Measurements from ENCODE around the gene EML6.

Gene EML6

GRCh38 chr2:54708584-54709335 is 14.7 kb upstream of the EML6 start:
- DNase-seq: no peak

GRCh38 chr2:54709336-54709809 is 14.1 kb upstream of the EML6 start:
- no peak for DNase-seq

- no peak for DNase-seq
Observed at GRCh38 chr2:54710216-54710615, 13.2 kb upstream of the EML6 start.

GRCh38 chr2:54712516-54712915 is 10.9 kb upstream of the EML6 start:
- no peak for DNase-seq

GRCh38 chr2:54714996-54715395 is 8.5 kb upstream of the EML6 start:
- DNase-seq: no peak

- DNase-seq: no peak
Observed at GRCh38 chr2:54716375-54716774, 7.1 kb upstream of the EML6 start.

GRCh38 chr2:54720563-54720962 is 2.9 kb upstream of the EML6 start:
- DNase-seq: no peak

- DNase-seq: no peak
Observed at GRCh38 chr2:54722641-54723040, 821 bp upstream of the EML6 start.

- peak; percentile 19 to 40 for DNase-seq
Observed at GRCh38 chr2:54723996-54724559, 616 bp downstream of the EML6 start.

GRCh38 chr2:54724560-54725342 is 1.3 kb downstream of the EML6 start:
- no peak for DNase-seq

GRCh38 chr2:54725343-54726099 is 2.1 kb downstream of the EML6 start:
- DNase-seq: no peak

- no peak for DNase-seq
Observed at GRCh38 chr2:54726431-54726830, 3.0 kb downstream of the EML6 start.

GRCh38 chr2:54726940-54727339 is 3.5 kb downstream of the EML6 start:
- DNase-seq: no peak

- no peak for DNase-seq
Observed at GRCh38 chr2:54728669-54729120, 5.2 kb downstream of the EML6 start.

GRCh38 chr2:54735636-54736035 is 12.2 kb downstream of the EML6 start:
- no peak for DNase-seq

GRCh38 chr2:54738281-54738680 is 14.8 kb downstream of the EML6 start:
- DNase-seq: no peak

- no peak for DNase-seq
Observed at GRCh38 chr2:54740333-54740732, 16.9 kb downstream of the EML6 start.

- no peak for DNase-seq
Observed at GRCh38 chr2:54741250-54741649, 17.8 kb downstream of the EML6 start.

- no peak for DNase-seq
Observed at GRCh38 chr2:54750040-54750439, 26.6 kb downstream of the EML6 start.

- DNase-seq: no peak
Observed at GRCh38 chr2:54752439-54752838, 29.0 kb downstream of the EML6 start.

- no peak for DNase-seq
Observed at GRCh38 chr2:54755641-54756326, 32.3 kb downstream of the EML6 start.

- peak; percentile 68 to 79 for DNase-seq
Observed at GRCh38 chr2:54757500-54757899, 34.0 kb downstream of the EML6 start.
